Stimulated activated naive CD8-positive, alpha-beta T cell treated with anti-CD3 and anti-CD28 coated beads, Interleukin-15, Interleukin-2, amounts not matched to agents 100 U/mL and 50 U/mL, for 24 hours (primary cell): Measurements from ENCODE around the gene CCDC192.

Source experiments
- ATAC-seq: fragments of 150-1000 bp; cut with Tn5 transposase; one replicate; pipeline ENCODE4 v1.10.0; 2021
- DNase-seq: peaks from one replicate; pipeline ENCODE4 v3.0.0; 2021

Gene CCDC192

DNA sequence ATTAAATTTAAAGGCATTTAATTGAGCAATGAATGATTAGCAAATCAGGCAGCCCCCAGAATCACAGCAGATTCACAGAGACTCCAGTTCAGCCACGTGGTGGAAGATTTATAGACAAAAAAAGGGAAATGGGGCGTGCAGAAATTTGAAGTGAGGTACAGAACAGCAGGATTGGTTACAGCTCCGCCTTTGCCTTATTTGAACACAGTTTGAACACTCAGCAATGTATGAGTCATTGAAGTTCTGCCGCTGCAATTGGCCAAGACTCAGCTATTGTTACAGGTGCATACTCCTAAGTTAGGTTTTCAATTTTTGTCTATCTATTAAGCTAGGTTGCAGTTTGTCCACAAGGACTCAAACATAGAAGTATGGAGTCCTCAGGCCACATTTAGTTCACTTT lies 222.7 kb downstream of the CCDC192 start:
- no peak for ATAC-seq
- no peak for DNase-seq

DNA sequence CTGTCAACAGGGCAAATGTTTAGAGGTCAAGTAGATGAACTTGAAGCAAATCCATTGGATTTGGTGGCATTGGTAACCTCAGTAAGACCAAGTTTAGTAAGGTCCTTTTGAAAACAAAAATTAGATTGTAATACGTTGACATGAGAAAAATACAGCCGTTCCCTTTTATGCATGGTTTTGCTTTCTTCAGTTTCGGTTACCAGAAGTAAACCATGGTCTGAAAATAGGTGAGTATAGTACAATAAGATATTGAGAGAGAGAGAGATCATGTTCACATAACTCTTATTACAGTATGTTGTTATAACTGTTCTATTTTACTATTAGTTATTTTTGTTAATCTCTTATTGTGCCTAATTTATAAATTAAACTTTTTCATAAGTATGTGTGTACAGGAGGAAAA lies 223.8 kb downstream of the CCDC192 start:
- ATAC-seq (no peak), DNase-seq (no peak)

DNA sequence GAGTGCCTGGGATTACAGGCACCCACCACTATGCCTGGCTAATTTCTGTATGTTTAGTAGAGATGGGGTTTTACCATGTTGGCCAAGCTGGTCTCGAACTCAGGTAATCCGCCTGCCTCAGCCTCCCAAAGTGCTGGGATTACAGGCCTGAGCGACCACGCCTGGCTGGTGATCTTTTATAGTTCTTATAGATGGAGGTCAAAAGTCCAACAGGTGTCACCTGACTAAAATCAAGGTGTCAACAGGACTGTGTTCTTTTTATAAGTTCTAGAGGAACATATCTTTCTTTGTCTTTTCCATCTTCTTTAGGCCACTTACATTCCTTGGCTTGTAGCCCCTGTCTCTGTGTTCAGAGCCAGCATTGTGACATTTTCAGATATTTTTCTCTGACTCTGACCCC lies 224.9 kb downstream of the CCDC192 start:
- ATAC-seq = no peak

DNA sequence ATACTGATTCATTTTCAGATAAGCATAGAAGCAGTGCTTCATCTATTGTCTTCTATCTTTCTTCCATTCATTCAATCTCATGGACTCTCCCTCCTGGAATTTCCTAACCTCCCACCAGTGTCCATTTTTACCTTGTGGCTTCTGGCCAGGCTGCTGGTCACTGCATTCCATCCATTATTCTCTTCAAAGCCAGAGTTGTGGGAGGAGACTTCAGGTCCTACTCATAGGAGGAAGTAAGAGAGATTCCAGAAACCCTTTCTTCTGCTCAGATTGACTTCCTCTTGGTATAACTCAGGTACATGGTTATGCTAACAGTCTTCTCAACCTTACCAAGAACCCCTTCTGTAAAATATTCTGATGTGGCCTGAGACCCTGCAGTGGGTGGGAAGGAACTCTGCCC lies 227.1 kb downstream of the CCDC192 start:
- DNase-seq (no peak), ATAC-seq (no peak)

More for the DNA sequence above, 224.9 kb downstream of the CCDC192 start:
- no peak for DNase-seq

DNA sequence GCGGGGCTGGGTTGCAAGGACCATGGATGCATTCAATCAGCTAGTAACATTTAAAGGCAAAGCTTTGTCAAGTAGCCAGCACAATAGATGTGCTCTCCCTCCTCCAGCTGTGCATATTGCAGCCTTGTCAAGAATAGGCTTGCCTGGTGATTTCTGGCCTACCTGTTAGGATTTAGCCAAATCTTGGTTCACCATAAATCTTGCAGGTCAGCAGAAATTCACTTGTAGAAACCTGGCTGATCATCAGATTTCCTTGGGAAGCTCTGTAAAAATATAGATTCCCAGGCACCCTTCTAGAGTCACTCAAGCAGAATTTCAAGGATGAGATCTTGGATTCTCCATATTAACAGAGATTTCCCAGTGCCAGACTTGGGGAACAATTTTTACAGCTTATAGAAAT lies 228.2 kb downstream of the CCDC192 start:
- ATAC-seq (no peak), DNase-seq (no peak)

DNA sequence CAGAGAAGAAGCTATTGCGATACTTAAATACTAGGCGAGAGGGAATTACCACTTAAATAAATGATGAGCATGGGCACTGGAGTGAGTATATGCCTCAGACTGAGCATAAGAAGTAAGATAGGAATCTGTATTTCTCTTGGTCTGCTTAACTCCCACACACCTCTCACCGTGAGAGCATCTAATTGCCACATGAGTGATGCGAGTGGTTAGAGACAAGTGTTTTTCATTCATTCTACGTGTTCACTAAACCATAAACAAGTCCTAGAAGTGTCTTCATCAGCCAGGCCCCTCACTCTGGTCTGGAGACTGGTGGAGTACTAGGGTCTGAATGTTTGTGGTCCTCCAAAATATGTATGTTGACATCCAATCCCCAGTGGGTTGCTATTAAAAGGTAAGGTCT lies 230.2 kb downstream of the CCDC192 start:
- DNase-seq = no peak
- no peak for ATAC-seq

DNA sequence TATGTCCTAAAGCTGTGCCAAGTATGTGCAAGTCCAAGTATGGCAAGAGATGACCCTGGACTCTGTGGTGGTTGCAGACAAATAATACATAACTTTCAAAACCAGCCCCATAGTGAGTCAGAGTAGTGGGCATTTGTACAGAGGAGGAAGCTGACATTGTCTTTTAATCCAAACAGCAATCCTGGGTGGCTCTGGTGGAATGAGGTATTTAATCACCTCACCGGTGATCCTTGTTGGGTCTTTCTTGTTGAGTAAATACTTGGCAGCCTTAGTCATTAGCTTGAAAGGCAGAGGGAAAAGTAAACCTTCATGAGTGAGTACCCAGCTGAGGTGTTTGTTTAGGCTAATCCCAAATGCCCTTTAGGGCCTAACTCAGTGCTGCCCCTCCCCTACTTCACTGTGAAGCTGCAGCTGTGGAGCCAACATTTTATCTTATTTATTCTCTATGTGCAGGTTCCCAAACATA lies 231.6 kb downstream of the CCDC192 start:
- no peak for DNase-seq
- ATAC-seq = no peak

DNA sequence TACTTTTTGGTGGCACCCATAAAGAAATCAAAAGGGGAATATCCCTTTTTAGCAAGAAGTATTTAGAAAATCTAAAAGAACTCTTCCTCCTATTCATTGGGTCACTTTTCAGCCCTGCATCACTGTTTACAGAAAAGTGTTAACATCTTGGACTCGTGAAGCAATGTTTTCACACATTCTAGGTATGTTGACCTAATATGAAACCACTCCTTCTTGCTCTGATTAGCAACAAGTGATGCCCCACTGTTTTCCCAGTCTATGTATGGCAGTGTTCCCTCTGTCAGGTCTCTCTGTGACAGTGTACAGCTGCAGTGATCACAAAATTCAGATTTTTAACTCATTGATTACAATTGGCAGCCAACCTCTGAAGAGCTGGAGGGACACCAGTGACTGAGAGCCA lies 232.2 kb downstream of the CCDC192 start:
- no peak for ATAC-seq
- no peak for DNase-seq

DNA sequence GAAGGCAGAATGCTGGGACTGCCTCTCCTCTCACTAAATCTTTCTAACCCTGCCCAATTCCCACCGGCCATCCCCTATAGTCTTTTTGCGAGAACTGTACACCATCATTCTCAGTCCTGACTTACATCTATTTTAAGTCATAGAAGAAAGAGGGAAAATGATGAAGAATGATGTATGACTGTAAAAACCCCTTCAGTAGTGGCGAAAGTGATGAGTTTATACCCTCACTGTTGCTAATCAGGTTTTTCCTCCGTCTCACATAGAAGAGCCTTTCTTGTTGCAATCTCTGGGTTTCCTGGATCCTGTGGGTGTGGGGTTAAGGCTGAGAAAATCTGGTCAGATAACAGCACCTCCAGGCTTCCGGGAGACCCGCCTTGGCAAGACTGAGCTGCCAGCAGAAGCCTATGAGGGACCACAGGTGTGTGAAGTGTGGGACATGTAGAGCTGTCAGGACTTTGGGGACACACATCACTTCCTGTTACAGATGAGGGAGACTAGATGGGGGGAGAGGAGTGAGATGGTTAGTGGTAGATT lies 233.3 kb downstream of the CCDC192 start:
- ATAC-seq (peak; percentile 64), DNase-seq (peak; percentile 6)

DNA sequence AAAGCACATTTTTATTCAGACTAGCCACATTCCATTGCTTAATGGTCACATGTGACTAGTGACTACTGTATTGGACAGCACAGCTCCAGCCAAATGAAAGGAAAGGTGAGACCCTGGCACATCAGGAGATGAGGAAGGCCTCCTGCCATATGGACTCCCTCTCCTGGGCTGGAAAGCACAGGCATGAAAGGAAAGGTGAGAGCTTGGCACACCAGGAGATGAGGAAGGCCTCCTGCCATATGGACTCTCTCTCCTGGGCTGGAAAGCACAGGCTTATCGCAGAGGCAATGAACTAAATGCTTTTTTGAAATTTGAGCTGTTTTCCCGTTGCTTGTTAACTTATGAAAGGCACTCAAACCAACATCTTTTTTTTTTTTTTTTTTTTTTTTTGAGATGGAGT lies 235.6 kb downstream of the CCDC192 start:
- no peak for ATAC-seq
- no peak for DNase-seq

DNA sequence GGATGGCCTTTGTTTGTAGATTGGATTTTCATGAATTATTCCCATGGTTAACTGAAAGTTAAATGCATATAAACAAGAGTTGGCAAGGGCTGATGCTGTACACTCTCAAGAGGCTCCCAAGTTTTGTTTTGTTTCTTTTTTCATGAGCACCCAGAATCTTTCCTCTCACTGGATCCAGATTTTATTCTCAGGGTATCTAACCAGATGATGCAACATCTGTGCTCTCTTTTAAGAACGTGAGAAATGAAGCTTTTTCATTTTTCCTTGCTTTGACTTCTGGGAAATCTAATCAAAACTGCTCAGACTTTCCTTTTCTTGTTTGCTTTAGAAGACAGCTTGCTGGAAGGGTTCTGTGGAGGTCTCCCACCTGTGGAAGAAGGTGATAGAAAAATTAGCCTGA lies 237.7 kb downstream of the CCDC192 start:
- ATAC-seq = no peak

DNA sequence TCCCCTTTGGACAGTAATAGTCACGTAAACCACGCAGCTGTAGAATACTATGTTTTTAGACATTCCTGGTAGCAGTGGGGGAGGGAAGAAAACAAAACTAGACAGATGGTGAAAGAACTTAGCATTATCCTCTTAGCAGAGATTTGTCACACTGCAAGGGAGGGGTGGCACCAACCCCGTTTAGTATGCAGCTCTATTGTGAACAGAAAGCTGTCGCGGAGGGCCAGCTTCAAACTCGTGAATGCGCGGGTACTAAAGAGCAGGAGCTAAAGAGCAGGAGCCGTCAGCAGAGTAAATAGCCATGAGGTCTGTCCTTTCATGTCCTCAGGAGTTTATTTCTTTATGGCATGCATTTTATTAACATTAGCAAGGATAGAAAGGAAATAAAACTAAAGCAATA lies 238.5 kb downstream of the CCDC192 start:
- DNase-seq (no peak), ATAC-seq (no peak)

More for the DNA sequence above, 237.7 kb downstream of the CCDC192 start:
- no peak for DNase-seq

DNA sequence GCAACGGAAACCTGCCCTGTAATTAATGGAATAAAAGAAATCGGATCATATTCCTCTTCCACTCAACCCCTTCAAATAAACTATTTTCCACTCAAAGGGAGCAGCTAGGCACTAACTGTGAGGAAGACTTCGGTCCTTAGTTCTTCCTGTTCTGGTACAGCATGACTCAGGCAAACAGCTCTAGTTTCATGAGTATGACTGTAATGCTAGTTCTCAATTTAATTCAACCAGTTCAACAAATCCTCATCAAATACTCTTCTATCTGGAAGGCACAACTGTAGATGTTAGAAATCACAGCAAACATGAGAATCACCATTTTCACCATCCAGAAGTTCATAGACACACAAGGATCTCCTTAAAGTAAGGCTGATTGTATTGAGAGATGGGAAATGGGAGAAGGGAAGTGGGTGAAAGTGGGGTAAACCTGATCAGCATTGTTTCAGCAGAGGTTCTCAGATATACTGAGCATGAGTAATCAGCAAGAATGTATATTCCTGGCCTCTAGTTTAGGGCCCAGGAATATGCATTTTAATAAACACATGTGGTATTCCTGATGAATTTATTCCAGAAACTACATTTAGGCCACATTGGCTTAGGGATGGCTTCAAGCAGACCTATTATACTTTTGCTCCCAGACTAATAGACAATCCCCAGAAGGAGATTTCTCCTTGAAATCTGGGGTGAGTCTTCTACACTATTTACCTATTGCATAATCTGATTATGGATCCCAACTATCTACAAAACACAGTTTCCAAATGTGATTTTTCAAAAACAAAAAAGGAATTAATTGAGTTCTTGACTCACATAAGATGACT lies 239.3 kb downstream of the CCDC192 start:
- ATAC-seq (no peak), DNase-seq (no peak)

DNA sequence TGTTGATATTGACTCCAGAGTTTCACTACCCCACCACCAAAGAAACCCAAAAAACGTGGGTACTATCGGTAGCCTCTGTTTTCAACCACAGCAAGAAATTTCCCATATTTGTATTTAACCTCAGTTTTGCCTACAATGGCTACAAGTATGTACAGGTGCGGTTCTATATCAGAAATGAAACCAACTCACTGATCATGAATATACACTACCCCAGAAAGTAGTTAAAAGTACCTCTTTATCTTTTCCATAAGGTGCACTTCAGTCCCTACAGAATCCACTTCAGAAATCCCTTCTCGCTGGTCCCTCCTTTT lies 239.8 kb downstream of the CCDC192 start:
- DNase-seq (no peak), ATAC-seq (no peak)

DNA sequence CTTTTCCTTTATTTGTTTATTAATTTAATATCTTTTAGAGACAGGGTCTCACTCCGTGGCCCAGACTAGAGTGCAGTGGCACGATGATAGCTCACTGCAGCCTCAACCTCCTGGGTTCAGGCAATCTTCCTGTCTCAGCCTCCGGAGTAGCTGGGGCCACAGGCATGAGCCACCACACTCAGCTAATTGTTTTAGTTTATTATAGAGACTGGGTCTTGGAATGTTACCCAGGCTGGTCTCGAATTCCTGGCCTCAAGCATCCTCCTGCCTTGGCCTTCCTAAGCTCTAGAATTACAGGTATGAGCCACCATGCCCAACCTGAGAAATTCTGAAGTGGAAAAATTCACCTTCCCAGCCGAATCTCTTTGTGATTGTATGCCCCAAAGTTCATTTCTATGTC lies 240.9 kb downstream of the CCDC192 start:
- no peak for DNase-seq

DNA sequence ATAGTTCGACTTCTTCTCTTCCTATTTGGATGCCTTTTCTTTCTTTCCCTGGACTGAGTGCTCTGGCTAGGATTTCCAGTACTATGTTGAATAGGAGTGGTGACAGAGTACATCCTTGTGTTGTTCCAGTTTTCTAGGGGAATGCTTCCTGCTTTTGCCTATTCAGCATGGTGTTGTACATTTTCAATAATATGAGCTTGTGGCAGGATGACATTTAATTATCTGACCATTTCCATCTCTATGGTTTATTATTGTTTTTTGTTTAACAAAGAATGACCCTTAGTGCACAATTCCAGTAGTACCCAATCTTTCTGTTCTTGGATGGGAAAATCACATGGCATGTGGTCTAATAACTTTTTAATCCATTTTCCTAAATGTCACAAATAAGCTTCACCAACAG lies 244.8 kb downstream of the CCDC192 start:
- no peak for ATAC-seq
- DNase-seq = no peak

More for the DNA sequence above, 240.9 kb downstream of the CCDC192 start:
- ATAC-seq = no peak

DNA sequence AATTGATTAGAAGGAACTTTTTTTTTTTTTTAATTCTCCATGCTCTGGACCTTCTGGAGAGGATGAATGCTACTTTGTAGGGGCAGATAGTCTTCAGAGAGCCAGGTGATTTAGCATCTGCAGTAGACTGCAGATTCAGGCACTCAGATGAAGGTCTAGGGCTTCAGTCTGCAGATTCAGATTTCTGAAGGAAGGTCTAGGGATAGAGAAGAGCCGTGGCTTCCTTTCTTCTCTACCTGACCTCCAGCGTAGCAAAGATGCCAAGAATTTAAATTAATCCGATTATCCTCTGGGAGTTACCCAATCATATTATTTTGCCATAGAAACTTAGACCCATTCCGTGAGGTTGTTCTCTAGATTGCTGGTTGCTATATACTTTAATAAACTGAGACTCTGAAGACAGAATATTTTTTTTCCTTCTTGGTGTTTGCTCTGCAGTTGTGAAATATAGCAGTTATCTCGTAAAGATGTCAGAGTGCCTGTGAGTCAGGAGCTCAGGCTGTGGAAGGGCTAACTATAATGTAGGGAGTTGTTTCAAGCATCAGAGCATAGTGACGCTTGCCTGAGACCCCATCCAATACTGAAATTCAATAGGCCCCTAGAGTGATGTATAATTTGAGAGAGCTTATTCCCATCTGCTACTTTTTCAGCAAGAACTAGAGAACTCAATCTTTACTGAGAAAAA lies 247.7 kb downstream of the CCDC192 start:
- DNase-seq (no peak), ATAC-seq (no peak)

DNA sequence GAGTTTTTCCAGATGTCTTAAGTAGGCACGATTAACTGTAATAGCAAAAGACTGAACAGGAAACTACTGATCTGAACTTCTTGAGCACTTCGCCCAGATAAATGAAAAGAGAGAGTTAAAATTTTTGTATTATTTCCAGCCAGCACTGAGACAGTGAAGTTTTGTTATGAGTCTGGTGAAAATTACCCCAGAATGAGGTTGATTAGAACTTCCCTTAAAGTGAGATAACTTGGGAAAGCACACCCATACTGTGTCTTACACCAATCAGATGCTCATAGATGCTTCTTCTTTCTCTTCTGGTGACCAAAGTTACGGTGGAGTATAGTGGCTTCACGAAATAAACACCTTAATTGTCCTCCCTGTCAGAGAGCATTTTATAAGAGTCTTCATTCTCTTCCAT lies 248.6 kb downstream of the CCDC192 start:
- ATAC-seq (no peak), DNase-seq (no peak)

DNA sequence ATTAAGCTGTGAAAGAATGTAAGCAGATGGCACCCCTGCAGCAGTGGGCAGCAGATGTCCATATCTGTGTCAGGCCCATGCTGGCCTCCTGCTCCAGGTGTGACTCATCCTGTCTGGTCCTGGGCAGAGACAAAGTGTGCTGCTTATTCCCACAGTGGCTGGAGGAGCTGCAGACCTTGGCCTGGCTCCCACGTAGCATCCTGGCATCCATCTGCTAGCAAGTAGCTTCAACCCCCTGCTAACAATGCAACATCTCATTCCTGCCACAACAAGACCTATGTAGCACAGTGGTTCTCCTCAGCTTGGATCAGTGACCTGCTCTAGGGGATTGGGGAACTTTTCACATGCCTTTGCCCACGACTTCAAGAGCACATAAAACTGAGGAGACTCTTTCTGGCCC lies 254.0 kb downstream of the CCDC192 start:
- no peak for DNase-seq
- ATAC-seq = no peak

DNA sequence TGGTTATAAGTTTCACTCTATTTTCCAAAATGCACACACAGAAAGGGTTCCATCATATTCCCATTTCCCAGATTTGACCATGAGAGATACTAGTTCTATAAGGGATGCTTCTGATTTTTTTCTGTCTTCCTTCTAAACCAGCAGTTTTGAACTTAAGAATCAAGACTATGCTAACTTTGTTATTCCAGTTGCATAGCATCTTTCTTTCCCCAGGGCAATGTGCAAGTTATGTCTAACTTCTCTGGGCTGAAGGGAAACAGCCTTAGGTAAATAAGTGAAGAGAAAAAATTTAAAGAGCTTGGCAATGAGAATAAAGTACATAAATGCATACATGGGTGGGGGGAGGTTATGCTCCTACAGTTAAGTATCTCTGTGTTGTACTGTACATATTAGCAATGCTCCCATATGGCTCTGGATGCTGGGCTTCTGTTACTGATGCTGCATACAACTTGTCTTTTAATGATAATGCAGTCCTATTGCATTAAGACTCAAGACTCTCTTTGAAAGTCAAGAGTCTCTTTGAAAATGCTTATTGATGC lies 254.6 kb downstream of the CCDC192 start:
- no peak for ATAC-seq

DNA sequence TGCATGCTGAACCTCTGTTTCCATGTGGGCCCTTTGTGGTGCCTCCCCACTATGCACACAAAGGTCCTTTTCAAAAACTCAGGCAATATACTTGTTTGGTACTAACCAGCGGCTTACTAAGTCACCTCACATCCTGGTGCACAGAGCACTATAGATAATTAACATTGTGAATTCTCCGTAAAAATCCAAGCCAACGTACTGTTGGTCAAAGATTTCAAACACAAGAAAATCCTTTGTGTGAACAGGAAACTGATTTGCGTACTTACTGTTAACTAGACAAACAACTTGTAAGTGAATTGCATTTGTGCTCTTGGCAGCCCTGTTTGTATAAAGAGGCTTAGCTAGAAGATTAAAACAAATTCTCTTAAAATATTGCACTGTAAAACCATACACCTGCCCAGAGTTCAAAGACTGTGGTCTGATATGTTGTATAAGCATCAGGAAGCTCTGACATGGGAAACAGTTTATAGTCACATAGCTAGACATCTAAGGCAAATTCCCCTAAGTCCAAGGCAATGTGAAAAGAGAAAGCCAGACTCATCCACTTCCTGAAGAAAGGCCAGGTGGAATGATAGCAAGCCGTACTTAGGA lies 255.3 kb downstream of the CCDC192 start:
- ATAC-seq (no peak), DNase-seq (no peak)

More for the DNA sequence above, 254.6 kb downstream of the CCDC192 start:
- DNase-seq = no peak

DNA sequence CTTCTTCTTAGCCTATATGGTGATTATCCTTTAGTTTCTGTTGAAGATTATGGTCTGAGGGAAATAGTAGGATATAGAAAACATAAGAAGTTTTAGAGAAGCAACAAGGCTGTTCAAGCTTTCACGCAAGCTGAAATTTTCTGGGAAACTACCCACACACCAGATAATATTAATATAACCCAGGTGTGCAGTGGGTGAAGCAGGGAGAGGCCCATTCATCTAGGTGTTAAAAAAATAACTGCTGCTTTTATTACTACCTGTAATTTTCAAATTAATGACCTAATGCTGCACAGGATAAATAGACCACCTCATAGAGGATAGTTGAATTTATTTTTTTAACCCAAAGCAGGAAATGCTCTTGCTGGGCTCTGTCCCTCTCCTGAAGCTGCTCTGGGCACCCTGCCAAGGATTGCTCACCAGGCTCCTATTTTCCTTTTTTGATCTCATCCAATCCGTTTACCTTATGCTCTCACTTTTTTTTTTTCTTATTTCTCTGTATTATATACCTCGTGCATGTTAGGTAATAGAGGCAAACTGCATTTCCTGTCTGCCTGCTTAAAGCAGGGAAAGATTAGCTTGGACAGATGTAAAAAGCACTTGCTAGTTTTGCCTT lies 256.1 kb downstream of the CCDC192 start:
- ATAC-seq = no peak
- no peak for DNase-seq
